Measurements from ENCODE around the gene LMTK2.

Gene LMTK2

GRCh38 chr7:98194186-98194585, 87.5 kb downstream of the LMTK2 start:
- FAIRE-seq (no peak), DNase-seq (ENCODE audit: insufficient read length, low spot score) (no peak)
- no peak for TF ChIP-seq CTCF (IDR thresholded peaks at IDR 0.05; ENCODE audit: insufficient read depth, missing control alignments)

GRCh38 chr7:98194672-98195457, 88.2 kb downstream of the LMTK2 start:
- FAIRE-seq (no peak), DNase-seq (ENCODE audit: insufficient read length, low spot score) (no peak)
- no peak for TF ChIP-seq CTCF (IDR thresholded peaks at IDR 0.05; ENCODE audit: insufficient read depth, missing control alignments)

GRCh38 chr7:98196706-98197605, 90.3 kb downstream of the LMTK2 start:
- DNase-seq (ENCODE audit: insufficient read length, low spot score) = no peak
- FAIRE-seq = no peak
- TF ChIP-seq CTCF (IDR thresholded peaks at IDR 0.05; ENCODE audit: insufficient read depth, missing control alignments) = no peak

- FAIRE-seq = no peak
- no peak for DNase-seq (ENCODE audit: insufficient read length, low spot score)
- TF ChIP-seq CTCF (IDR thresholded peaks at IDR 0.05; ENCODE audit: insufficient read depth, missing control alignments) = no peak
These were observed 92.5 kb downstream of the LMTK2 start for GRCh38 chr7:98199131-98199530.

- no peak for TF ChIP-seq CTCF (IDR thresholded peaks at IDR 0.05; ENCODE audit: insufficient read depth, missing control alignments)
- no peak for FAIRE-seq
- no peak for DNase-seq (ENCODE audit: insufficient read length, low spot score)
These were observed 93.7 kb downstream of the LMTK2 start for GRCh38 chr7:98200364-98200763.

- DNase-seq (ENCODE audit: insufficient read length, low spot score) (no peak), FAIRE-seq (no peak)
- TF ChIP-seq CTCF (IDR thresholded peaks at IDR 0.05; ENCODE audit: insufficient read depth, missing control alignments) = no peak
These were observed 95.9 kb downstream of the LMTK2 start for GRCh38 chr7:98202367-98203195.

All from D721Med (cell line).